IPS-15b (cell line): ENCODE measurements around the gene TRPT1.

Experiments used
- H3K27me3 ChIP-seq: one replicate; pipeline ENCODE4 v1.6.1; 2013; ENCODE audit warnings: low read length; ENCODE audit not compliant: control insufficient read depth, insufficient read depth
- H3K36me3 ChIP-seq: one replicate; pipeline ENCODE4 v1.6.1; 2013; ENCODE audit warnings: low read length; ENCODE audit not compliant: control insufficient read depth, insufficient read depth
- H3K4me1 ChIP-seq: one replicate; pipeline ENCODE4 v1.6.1; 2013; ENCODE audit warnings: mild to moderate bottlenecking, low read length; ENCODE audit not compliant: control insufficient read depth, insufficient read depth
- H3K4me3 ChIP-seq: one replicate; pipeline ENCODE4 v1.5.1; 2013; ENCODE audit warnings: low read depth, low read length
- H3K9ac ChIP-seq: one replicate; pipeline ENCODE4 v1.6.1; 2013; ENCODE audit warnings: low read depth, mild to moderate bottlenecking, low read length
- H3K9me3 ChIP-seq: one replicate; pipeline ENCODE4 v1.6.1; 2013; ENCODE audit warnings: mild to moderate bottlenecking, low read length; ENCODE audit not compliant: control insufficient read depth, insufficient read depth

Gene TRPT1

GRCh38 chr11:64240435-64241240 is 14.7 kb upstream of the TRPT1 start, which contains the start of gene FKBP2:
Gene FKBP2 (plus strand): TSS chr11:64241095. CDS start chr11:64242388, 1,293 bp downstream.
- Histone ChIP-seq H3K27me3 (no peaks in the 10 kb centered on the region), H3K9me3 (no peaks in the 10 kb centered on the region), H3K4me3 (peak within 1 kb of the TSS; percentile 96), H3K9ac (peak within 1 kb of the TSS; percentile 98), H3K4me1 (peaks cover 4% of the 10 kb centered on the region), H3K36me3 (peaks cover 26% of the 10 kb centered on the region)

GRCh38 chr11:64239662-64240434 is 13.9 kb upstream of the TRPT1 start:
- peak overlapping the region; percentile 96 for H3K4me3 ChIP-seq
- H3K9ac ChIP-seq, result peak overlapping the region; percentile 98
- peaks cover 25% of the 10 kb centered on the region for H3K36me3 ChIP-seq
- H3K4me1 ChIP-seq, result peaks cover 4% of the 10 kb centered on the region
- no peaks in the 10 kb centered on the region for H3K9me3 ChIP-seq
- no peaks in the 10 kb centered on the region for H3K27me3 ChIP-seq

- peaks cover 4% of the 10 kb centered on the region for H3K4me1 ChIP-seq
- H3K27me3 ChIP-seq, result no peaks in the 10 kb centered on the region
- H3K4me3 ChIP-seq, result no peak overlapping the region
- H3K36me3 ChIP-seq, result peaks cover 18% of the 10 kb centered on the region
- no peak overlapping the region for H3K9ac ChIP-seq
- H3K9me3 ChIP-seq, result no peaks in the 10 kb centered on the region
Measured at GRCh38 chr11:64238999-64239398, 13.0 kb upstream of the TRPT1 start.

- no peak overlapping the region for H3K4me3 ChIP-seq
- peaks cover 12% of the 10 kb centered on the region for H3K36me3 ChIP-seq
- no peak overlapping the region for H3K9ac ChIP-seq
- H3K27me3 ChIP-seq, result no peaks in the 10 kb centered on the region
- H3K9me3 ChIP-seq, result no peaks in the 10 kb centered on the region
- peaks cover 4% of the 10 kb centered on the region for H3K4me1 ChIP-seq
Measured at GRCh38 chr11:64238076-64238475, 12.1 kb upstream of the TRPT1 start.

- no peaks in the 10 kb centered on the region for H3K9me3 ChIP-seq
Measured at GRCh38 chr11:64237484-64237951, 11.5 kb upstream of the TRPT1 start.

GRCh38 chr11:64235437-64236161 is 9.6 kb upstream of the TRPT1 start:
- no peak overlapping the region for H3K9ac ChIP-seq

More at GRCh38 chr11:64237484-64237951, 11.5 kb upstream of the TRPT1 start:
- no peaks in the 10 kb centered on the region for H3K27me3 ChIP-seq
- no peak overlapping the region for H3K4me3 ChIP-seq
- H3K4me1 ChIP-seq, result peaks cover 2% of the 10 kb centered on the region
- H3K9ac ChIP-seq, result no peak overlapping the region
- H3K36me3 ChIP-seq, result peaks cover 12% of the 10 kb centered on the region

GRCh38 chr11:64234647-64235379 is 8.8 kb upstream of the TRPT1 start:
- H3K27me3 ChIP-seq, result peaks cover 3% of the 10 kb centered on the region
- H3K4me3 ChIP-seq, result peak overlapping the region; percentile 47
- H3K4me1 ChIP-seq, result no peaks in the 10 kb centered on the region
- no peaks in the 10 kb centered on the region for H3K9me3 ChIP-seq
- H3K9ac ChIP-seq, result no peak overlapping the region
- H3K36me3 ChIP-seq, result peaks cover 12% of the 10 kb centered on the region

More at GRCh38 chr11:64235437-64236161, 9.6 kb upstream of the TRPT1 start:
- Histone ChIP-seq H3K9me3 (no peaks in the 10 kb centered on the region), H3K4me3 (peak overlapping the region; percentile 47), H3K36me3 (peaks cover 12% of the 10 kb centered on the region), H3K27me3 (peaks cover 3% of the 10 kb centered on the region), H3K4me1 (no peaks in the 10 kb centered on the region)

- H3K4me1 ChIP-seq, result no peaks in the 10 kb centered on the region
Measured at GRCh38 chr11:64233913-64234586, 8.1 kb upstream of the TRPT1 start, which contains the start of gene VEGFB. Gene VEGFB (plus strand): TSS chr11:64234584. CDS start chr11:64234834, 250 bp downstream.

GRCh38 chr11:64232967-64233315 is 7.0 kb upstream of the TRPT1 start:
- Histone ChIP-seq H3K27me3 (peaks cover 3% of the 10 kb centered on the region), H3K4me1 (no peaks in the 10 kb centered on the region), H3K9ac (no peak overlapping the region), H3K4me3 (no peak overlapping the region), H3K9me3 (no peaks in the 10 kb centered on the region), H3K36me3 (peaks cover 10% of the 10 kb centered on the region)

More at GRCh38 chr11:64233913-64234586, 8.1 kb upstream of the TRPT1 start, which contains the start of gene VEGFB:
- Histone ChIP-seq H3K4me3 (peak within 1 kb of the TSS; percentile 74), H3K9me3 (no peaks in the 10 kb centered on the region), H3K36me3 (peaks cover 12% of the 10 kb centered on the region), H3K9ac (peak within 1 kb of the TSS; percentile 32), H3K27me3 (peaks cover 3% of the 10 kb centered on the region)

GRCh38 chr11:64232182-64232966 is 6.4 kb upstream of the TRPT1 start:
- H3K4me3 ChIP-seq, result no peak overlapping the region
- peaks cover 5% of the 10 kb centered on the region for H3K36me3 ChIP-seq
- H3K9me3 ChIP-seq, result no peaks in the 10 kb centered on the region
- no peaks in the 10 kb centered on the region for H3K4me1 ChIP-seq
- peaks cover 3% of the 10 kb centered on the region for H3K27me3 ChIP-seq
- H3K9ac ChIP-seq, result no peak overlapping the region
